ENCODE measurements around the gene BIVM. TPM values are rescaled to one million over a fixed set of nuclear protein-coding genes. Genes with fewer than 3 reads are reported as not detected.

BIVM gene
- total RNA-seq, 4 donors from 2014 or later, result 16.2 to 19.5 (median 16.7) TPM

DNA sequence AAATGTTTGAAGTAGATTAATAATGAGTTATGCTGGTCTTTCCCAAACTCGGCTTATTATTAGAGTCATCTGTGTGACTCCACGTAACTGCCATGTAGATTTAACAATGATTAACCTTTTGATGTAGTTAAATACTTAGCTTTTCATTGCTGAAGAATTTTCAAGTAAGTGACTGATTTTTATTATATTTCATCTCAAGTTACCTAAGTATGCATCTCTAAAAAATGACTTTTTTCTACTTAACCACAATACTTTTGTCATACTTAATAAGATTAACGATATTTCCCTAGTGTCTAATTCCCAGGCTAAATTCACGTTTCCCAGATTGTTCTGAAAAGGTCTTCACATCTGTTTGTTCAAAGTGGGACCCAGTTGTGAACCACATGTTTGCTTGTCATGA is 17.8 kb downstream of the BIVM start:
- 89% methylated on average over 4 of the region's 4 CpGs for WGBS
- no peaks in the 10 kb centered on the region for H3K27me3 ChIP-seq
- peaks cover 0 to 9% (median 7%) of the 10 kb centered on the region in 4 donors for H3K4me1 ChIP-seq
- no peaks in the 10 kb centered on the region for H3K9me3 ChIP-seq
- H3K4me3 ChIP-seq, result no peak overlapping the region
- H3K27ac ChIP-seq (replicated peaks in 1 of 4), result no peak overlapping the region
- TF ChIP-seq CTCF (IDR thresholded peaks at IDR 0.05) (no peak), POLR2AphosphoS5 (IDR thresholded peaks at IDR 0.05) (no peak), POLR2A (IDR thresholded peaks at IDR 0.05; ENCODE audit: low read depth) (no peak), EP300 (IDR thresholded peaks at IDR 0.05) (no peak)
- H3K36me3 ChIP-seq, result peaks cover 2 to 49% (median 29%) of the 10 kb centered on the region in 4 donors
- intact Hi-C loops (cut with DNase I), result no loop called here
- DNase-seq (ENCODE audit: extremely low spot score), result no peak

DNA sequence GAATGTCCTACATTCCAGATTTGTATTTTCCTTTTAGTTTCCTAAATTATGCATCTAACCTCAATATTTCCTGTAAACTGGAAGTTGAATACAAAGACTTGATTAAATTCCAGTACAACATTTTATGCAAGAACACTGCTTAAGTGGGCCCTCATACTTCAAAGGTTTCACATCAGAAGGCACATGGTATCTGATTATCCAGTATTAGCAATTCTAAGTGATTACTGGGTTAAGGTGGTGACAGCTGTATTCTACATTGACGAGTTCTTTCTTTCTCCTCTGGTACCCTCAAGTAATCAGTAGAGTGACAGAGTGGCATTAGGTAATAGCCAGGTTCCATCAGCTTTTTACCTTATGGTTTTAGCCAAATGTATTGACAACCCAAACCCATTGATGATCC is 18.3 kb downstream of the BIVM start:
- intact Hi-C loops (cut with DNase I), result no loop called here
- peaks cover 7 to 55% (median 35%) of the 10 kb centered on the region in 4 donors for H3K36me3 ChIP-seq
- no peaks in the 10 kb centered on the region for H3K27me3 ChIP-seq
- DNase-seq (ENCODE audit: extremely low spot score), result no peak
- H3K9me3 ChIP-seq, result no peaks in the 10 kb centered on the region
- no peak overlapping the region for H3K27ac ChIP-seq (replicated peaks in 1 of 4)
- TF ChIP-seq POLR2A (IDR thresholded peaks at IDR 0.05; ENCODE audit: low read depth) (no peak), CTCF (IDR thresholded peaks at IDR 0.05) (no peak), EP300 (IDR thresholded peaks at IDR 0.05) (no peak), POLR2AphosphoS5 (IDR thresholded peaks at IDR 0.05) (no peak)
- H3K4me1 ChIP-seq, result peaks cover 0 to 9% (median 7%) of the 10 kb centered on the region in 4 donors
- 100% methylated on average over 1 of the region's 1 CpG for WGBS
- H3K4me3 ChIP-seq, result no peak overlapping the region

- Histone ChIP-seq H3K4me1 (peaks cover 0 to 5% (median 1%) of the 10 kb centered on the region in 4 donors), H3K27me3 (no peaks in the 10 kb centered on the region), H3K9me3 (no peaks in the 10 kb centered on the region), H3K36me3 (peaks cover 7 to 61% (median 41%) of the 10 kb centered on the region in 4 donors), H3K4me3 (no peak overlapping the region), H3K27ac (replicated peaks in 1 of 4) (no peak overlapping the region)
- TF ChIP-seq EP300 (IDR thresholded peaks at IDR 0.05), result no peak
- no peak for TF ChIP-seq POLR2AphosphoS5 (IDR thresholded peaks at IDR 0.05)
- no peak for TF ChIP-seq CTCF (IDR thresholded peaks at IDR 0.05)
- TF ChIP-seq POLR2A (IDR thresholded peaks at IDR 0.05; ENCODE audit: low read depth), result no peak
- intact Hi-C loops (cut with DNase I), result no loop called here
- no peak for DNase-seq (ENCODE audit: extremely low spot score)
These were observed 19.0 kb downstream of the BIVM start for GRCh38 chr13:102817907-102818306.

GRCh38 chr13:102825400-102825799 is 26.5 kb downstream of the BIVM start:
- Histone ChIP-seq H3K9me3 (no peaks in the 10 kb centered on the region), H3K4me1 (no peaks in the 10 kb centered on the region), H3K27me3 (no peaks in the 10 kb centered on the region), H3K36me3 (peaks cover 11 to 92% (median 59%) of the 10 kb centered on the region in 4 donors), H3K27ac (replicated peaks in 1 of 4) (no peak overlapping the region), H3K4me3 (no peak overlapping the region)
- TF ChIP-seq POLR2AphosphoS5 (IDR thresholded peaks at IDR 0.05) (no peak), CTCF (IDR thresholded peaks at IDR 0.05) (no peak), POLR2A (IDR thresholded peaks at IDR 0.05; ENCODE audit: low read depth) (no peak), EP300 (IDR thresholded peaks at IDR 0.05) (no peak)
- intact Hi-C loops (cut with DNase I), result no loop called here
- WGBS, result 79% methylated on average over 4 of the region's 4 CpGs
- DNase-seq (ENCODE audit: extremely low spot score), result no peak

All from esophagus muscularis mucosa (tissue), 4 donors.